ENCODE data around the gene SMARCA4.

The SMARCA4 gene

GRCh38 chr19:11106477-11106876, 145.6 kb downstream of the SMARCA4 start:
- DNase-seq = no peak

GRCh38 chr19:11108746-11109145, 147.9 kb downstream of the SMARCA4 start:
- no peak for DNase-seq

GRCh38 chr19:11111117-11111770, 150.4 kb downstream of the SMARCA4 start:
- DNase-seq = no peak

GRCh38 chr19:11111771-11112144, 150.9 kb downstream of the SMARCA4 start:
- no peak for DNase-seq

All from DMS153 (cell line).